GM21381 (cell line): ENCODE data around the gene WDR37.
A peak's percentile ranks its signal among the peaks of the same experiment; 100 is the strongest.
"Not testable (repeated sequence)": the region's sequence is repeated elsewhere in the genome, so short reads cannot be mapped to it uniquely, and the experiment has no call there.

Experiments
- ATAC-seq: cut with Tn5 transposase; IDR thresholded peaks from one replicate; pipeline ENCODE4 v1.9.1; 2021; ENCODE audit warnings: mild to moderate bottlenecking, moderate library complexity; ENCODE audit not compliant: unreplicated experiment

The WDR37 gene

GRCh38 chr10:1040133-1040532 is 16.1 kb upstream of the WDR37 start:
- no peak for ATAC-seq

- no peak for ATAC-seq
These were observed 14.7 kb upstream of the WDR37 start for GRCh38 chr10:1041514-1041913.

- ATAC-seq = peak; percentile 55
These were observed 12.6 kb upstream of the WDR37 start for GRCh38 chr10:1043532-1043995.

- ATAC-seq = no peak
These were observed 12.0 kb upstream of the WDR37 start for GRCh38 chr10:1044146-1044545.

DNA sequence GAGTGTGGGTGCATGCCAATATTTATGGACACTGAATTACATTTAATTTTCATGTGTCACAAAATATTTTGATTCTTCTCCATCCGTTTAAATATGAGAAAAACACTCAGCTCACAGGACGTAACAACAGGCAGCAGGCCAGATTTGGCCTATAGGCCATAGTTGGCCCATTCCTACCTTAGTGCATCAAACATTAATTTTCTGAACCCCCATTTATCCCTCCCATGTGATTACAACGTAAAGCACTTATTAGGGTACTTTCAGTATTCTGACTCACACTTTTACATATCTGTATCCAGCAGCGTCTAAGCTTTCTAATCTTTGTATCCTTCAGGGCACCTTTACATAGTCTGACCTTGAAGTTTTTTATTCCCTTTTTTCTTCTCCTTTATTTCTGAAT is 11.2 kb upstream of the WDR37 start:
- no peak for ATAC-seq

DNA sequence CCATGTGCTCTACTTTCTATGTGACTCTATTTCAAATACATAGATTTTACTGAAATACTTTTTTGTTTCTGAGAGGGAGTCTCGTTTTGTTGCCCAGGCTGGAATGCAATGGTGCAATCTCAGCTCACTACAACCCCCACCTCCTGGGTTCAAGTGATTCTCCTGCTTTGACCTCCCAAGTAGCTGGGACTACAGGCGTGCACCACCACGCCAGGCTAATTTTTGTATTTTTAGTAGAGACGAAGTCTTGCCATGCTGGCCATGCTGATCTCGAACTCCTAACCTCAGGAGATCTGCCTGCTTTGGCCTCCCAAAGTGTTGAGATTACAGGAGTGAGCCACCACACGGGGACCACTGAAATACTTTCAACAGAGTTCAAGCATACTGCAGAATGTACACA is 10.8 kb upstream of the WDR37 start:
- no peak for ATAC-seq

DNA sequence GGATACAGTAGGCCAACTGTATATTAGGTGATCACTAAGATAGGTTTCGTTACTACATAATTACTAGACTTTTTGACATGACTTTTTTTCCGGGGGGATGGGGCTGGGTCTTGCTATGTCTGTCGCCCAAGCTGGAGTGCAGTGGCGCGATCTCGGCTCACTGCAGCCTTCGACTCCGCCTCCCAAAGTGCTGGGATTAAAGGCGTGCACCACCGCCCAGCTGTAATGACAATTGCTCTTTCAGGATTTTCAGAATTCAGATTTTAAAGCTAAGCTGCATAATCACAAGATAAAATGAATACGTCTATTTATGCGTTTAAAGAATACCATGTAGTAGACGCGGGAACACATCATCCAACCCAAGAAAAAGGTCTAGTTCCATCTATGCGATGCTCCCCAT is 8.2 kb upstream of the WDR37 start:
- no peak for ATAC-seq

- no peak for ATAC-seq
These were observed 7.8 kb upstream of the WDR37 start for GRCh38 chr10:1048349-1048731.

DNA sequence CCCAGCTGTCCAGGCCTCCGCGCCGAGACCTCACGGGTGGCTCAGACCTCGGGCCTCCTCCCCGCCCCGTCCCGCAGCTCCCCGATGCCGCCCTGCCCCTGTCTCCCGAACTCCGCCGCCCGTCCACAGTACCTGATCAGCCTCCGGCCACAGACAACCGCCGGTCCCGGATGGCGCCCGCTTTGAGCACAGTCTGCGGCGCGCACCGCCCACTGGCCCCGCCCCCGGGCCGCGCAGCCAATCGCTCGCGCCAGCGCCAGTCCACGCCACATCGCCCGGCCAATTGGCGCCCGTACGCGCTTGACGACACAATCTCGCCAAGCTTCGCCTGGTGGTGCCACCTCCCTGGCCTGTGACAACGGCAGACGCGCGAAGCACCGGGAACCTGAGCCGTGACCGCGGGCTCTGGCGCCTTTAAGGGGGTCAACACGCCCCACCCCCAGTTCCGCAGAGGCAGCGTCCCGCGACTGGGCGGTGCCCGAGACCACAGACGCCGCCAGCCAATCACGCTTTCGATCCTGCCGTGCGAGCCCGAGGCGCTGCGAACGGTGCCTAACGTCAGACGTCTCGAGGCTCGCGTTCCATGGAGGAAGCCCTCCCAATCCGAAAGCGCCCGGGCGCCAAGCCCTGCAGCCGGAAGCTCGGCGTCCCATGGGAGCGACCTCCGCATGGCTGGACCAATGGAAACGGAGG is 7.3 kb upstream of the WDR37 start, which contains the start of gene IDI1:
Gene IDI1, minus strand, starts transcription at position 388 of the 693 bp plus-strand sequence. Its CDS starts 116 bp downstream, at position 272.
- ATAC-seq = peak; percentile 80

- ATAC-seq = no peak
These were observed 6.7 kb upstream of the WDR37 start for GRCh38 chr10:1049425-1049958.

DNA sequence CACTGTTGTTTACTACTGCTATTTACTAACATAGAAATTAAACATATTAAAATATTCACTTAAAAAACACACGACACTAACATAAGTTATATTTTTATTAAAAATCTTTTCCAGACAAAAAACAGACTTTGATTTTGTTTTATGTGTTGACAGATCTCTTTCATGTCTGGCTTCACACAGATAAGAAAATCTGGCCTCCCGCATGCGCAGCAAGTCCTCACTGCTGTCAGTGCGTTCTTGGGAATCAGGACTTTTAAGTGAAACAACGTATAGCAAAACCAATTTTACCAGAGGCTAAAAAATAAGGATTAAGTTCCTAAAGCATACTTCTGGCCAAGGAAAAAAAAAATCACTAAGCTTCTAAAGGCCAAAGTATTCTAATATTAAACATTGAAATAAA is 6.0 kb upstream of the WDR37 start:
- no peak for ATAC-seq

DNA sequence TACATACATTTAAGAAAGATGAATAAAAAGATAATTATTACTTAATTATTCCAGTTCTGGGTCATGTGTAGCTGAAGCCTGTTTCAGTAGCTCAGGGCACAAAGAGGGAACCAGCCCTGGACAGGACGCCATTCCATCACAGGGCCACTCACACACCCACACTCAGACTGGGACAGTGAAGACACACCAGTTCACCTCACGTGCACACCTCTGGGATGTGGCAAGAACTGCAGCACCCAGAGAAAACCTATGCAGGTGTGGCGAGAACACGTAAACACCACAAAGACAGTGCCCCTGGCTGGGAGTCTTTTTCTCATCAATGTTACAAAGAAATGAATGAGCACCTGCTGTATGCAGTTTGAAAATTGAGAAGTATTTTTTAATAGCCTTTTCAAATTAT is 5.6 kb upstream of the WDR37 start:
- ATAC-seq = no peak

DNA sequence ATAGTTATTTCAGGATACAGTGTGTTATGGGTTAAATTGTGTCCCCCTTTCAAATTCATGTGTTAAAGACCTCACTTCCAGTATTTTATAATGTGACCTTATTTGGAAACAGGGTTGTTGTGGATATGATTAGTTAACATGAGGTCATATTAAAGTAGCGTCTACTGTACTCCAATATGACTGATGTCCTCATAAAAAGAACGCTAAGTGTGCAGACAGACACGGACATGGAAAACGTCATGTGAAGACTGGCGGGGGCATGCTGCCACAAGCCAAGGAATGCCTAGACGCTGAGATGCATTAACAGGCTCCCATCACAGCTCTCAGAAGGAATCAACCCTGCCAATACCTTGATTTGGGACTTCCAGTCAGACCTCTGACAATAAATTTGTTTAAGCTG is 1.5 kb upstream of the WDR37 start:
- no peak for ATAC-seq

DNA sequence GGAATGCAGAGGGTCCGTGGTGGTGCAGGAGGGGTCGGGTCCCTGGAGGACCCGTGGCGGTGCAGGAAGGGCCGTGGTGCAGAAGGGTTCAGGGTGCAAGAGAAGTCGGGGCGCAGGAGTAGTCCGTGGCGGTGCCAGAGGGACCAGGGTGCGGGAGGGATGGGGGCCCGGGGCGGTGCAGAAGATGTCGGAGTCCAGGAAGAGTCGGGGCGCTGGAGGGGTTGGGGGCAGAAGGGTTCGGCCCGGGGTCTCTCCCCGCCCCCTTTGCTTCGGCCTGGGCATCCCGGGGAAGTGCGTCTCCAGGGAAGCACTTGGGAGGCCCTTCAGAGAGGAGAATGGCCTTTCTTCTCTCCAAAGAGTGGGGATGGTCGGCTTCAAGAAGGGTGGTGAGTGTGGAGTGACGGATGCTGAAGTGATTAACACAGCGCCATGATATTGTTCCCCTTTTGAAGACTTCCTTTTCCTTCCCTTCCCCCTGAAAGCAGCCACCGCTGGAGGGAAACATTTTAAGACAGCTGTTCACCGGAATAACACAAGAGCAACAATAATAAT is 997 bp downstream of the WDR37 start:
- no peak for ATAC-seq

DNA sequence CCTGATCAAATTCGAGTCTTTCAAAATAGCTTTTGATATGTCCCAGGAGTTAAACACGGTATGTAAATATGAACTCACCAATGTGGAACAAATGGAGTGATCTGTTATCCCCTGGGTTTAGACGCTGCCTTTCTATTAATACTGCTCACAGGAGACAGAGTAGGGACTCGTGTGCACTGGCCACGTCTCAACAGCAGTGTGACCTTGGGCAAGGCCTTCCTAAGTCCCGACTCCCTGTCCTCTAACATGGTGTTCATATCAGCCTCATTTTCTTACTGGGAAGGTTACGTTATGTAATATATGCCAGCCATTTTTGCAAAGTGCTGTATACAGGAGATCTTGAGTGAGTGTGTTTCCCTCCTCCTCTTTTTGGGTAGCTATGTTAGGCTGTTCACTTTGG is 1.8 kb downstream of the WDR37 start:
- no peak for ATAC-seq

- no peak for ATAC-seq
These were observed 3.7 kb downstream of the WDR37 start for GRCh38 chr10:1059902-1060301.

DNA sequence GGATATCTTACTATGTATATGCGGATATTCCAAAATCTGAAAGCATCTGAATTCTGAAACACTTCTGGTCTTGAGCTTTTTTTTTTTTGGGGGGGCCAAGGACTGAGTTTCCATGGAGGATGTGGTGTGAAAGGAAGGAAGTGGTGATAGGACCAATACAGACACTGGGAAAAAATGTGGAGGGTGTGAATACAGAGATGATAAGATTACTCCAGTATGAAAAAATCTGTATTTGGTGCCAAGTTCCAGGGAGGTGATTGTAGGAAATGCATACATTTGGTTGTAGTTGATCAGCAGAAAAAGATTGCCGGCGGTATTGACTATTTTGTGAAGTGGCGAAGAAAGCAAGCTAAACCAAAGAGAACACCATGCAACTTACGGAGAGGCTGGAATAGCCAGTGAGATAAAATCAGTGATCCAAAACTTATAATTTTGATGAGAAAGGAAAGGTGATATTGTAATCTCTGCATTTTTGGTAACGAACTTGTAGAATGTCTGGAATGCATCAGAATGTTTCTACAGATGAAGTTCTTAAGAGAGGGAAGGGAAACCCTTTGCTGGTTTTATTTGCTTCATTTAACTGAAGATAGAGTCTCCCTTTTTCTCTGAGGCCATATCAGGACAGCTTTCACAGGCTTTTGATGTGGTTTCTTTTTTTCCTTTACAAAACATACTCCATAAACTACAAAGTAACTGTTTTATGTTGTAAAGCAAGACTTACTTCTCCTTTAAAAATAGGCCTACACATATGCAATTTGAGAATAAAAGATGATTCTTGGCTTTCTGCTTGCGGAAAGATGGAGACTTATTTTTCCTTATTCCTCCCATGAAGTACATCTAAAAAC is 6.0 kb downstream of the WDR37 start:
- no peak for ATAC-seq

DNA sequence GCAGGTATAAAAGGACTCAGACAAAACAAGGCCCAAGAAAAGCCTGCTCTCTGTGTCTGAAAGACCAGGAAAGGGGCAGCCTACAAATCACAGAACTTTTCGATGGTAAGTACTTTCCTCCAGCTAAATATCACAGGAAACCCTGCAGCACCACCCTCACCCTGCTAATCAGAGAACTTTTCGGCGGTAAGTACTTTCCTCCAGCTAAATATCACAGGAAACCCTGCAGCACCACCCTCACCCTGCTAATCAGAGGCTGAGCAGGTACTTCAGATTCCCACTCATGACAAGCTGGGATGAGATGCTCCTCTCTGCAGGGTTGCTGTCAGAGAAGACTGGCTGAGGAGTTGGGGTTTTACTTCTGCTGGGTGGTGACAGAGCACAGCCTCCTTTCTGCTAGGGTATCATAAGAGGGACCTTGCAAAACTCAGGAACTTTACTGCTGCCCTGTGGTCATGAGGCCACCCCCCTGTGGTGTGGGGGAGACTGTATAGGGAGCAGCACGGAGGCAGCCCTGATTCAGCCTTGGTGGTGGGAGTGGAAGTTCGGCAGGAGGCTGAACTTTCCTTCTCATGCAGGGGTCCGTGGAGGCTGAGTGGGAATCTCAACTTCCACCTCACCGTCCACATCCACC is 7.2 kb downstream of the WDR37 start:
- no peak for ATAC-seq

DNA sequence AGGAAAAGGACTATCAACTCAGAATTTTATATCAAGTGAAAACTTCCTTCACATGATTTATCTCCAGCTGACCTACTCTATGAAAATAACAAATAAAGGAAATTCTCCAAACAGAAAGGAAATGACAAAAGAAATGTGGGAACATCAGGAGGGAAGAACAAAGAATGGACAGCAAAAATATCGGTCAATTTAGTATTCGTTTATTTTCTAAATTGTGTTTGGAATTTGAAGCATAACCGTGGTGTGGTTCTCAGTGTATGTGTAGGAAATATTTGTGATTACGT is 8.7 kb downstream of the WDR37 start:
- no peak for ATAC-seq

- ATAC-seq = not testable (repeated sequence)
These were observed 10.5 kb downstream of the WDR37 start for GRCh38 chr10:1066734-1067133.
